NCI-H146 (cell line): ENCODE data around the gene COG3.

Experiments
- DNase-seq: peaks from one replicate; lab custom pipeline; 2025; lab: John Stamatoyannopoulos, UW

Gene COG3

GRCh38 chr13:45503658-45504057 lies 38.9 kb downstream of the COG3 start:
- no peak for DNase-seq

GRCh38 chr13:45506811-45507210 lies 42.1 kb downstream of the COG3 start:
- no peak for DNase-seq

GRCh38 chr13:45508776-45509175 lies 44.0 kb downstream of the COG3 start:
- no peak for DNase-seq

GRCh38 chr13:45510672-45511071 lies 45.9 kb downstream of the COG3 start:
- no peak for DNase-seq

- peak; percentile 62 for DNase-seq
These were observed 46.8 kb downstream of the COG3 start for GRCh38 chr13:45511310-45512097.

GRCh38 chr13:45512098-45512496 lies 47.4 kb downstream of the COG3 start:
- DNase-seq, result no peak

GRCh38 chr13:45516757-45517156 lies 52.0 kb downstream of the COG3 start:
- no peak for DNase-seq

GRCh38 chr13:45518525-45519245 lies 53.9 kb downstream of the COG3 start:
- no peak for DNase-seq

- no peak for DNase-seq
These were observed 54.8 kb downstream of the COG3 start for GRCh38 chr13:45519493-45519892.

GRCh38 chr13:45521297-45521696 lies 56.6 kb downstream of the COG3 start:
- no peak for DNase-seq

- no peak for DNase-seq
These were observed 57.8 kb downstream of the COG3 start for GRCh38 chr13:45522571-45522970.

- no peak for DNase-seq
These were observed 63.1 kb downstream of the COG3 start for GRCh38 chr13:45527699-45528462.

GRCh38 chr13:45529758-45530157 lies 65.0 kb downstream of the COG3 start:
- DNase-seq, result no peak

- DNase-seq, result no peak
These were observed 69.9 kb downstream of the COG3 start for GRCh38 chr13:45534604-45535003.

- DNase-seq, result no peak
These were observed 71.5 kb downstream of the COG3 start for GRCh38 chr13:45536224-45536623.

GRCh38 chr13:45537516-45537915 lies 72.8 kb downstream of the COG3 start:
- no peak for DNase-seq

GRCh38 chr13:45538382-45538781 lies 73.6 kb downstream of the COG3 start:
- DNase-seq, result peak; percentile 28

GRCh38 chr13:45540195-45540594 lies 75.5 kb downstream of the COG3 start:
- DNase-seq, result no peak

GRCh38 chr13:45540864-45541263 lies 76.1 kb downstream of the COG3 start:
- no peak for DNase-seq

GRCh38 chr13:45541806-45542205 lies 77.1 kb downstream of the COG3 start:
- DNase-seq, result no peak

- no peak for DNase-seq
These were observed 77.7 kb downstream of the COG3 start for GRCh38 chr13:45542391-45542790.

GRCh38 chr13:45542878-45543277 lies 78.1 kb downstream of the COG3 start:
- no peak for DNase-seq

- DNase-seq, result no peak
These were observed 79.8 kb downstream of the COG3 start for GRCh38 chr13:45544520-45544919.
